Hepatic stellate cell (primary cell): ENCODE measurements around the gene RFC1.
"Not testable (repeated sequence)": the region's sequence is repeated elsewhere in the genome, so short reads cannot be mapped to it uniquely, and the experiment has no call there.

Experiments
- DNase-seq: peaks from one replicate; pipeline ENCODE4 v3.0.0; 2011; ENCODE audit warnings: low spot score

Gene RFC1

DNA sequence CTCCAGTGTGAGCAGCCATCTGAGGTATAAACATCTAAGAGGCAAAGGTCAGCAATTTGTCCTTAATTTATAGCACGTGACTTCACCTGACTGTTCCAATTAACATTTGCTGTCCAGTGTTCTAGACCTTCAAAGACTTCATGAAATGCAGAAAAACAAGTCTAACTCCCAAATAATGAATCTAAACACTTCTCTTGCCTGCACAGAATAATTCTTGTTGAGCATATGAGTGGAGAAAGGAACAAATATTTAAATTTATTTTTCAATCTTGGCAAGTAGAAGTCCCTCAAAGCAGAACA lies 12.0 kb downstream of the RFC1 start:
- no peak for DNase-seq

DNA sequence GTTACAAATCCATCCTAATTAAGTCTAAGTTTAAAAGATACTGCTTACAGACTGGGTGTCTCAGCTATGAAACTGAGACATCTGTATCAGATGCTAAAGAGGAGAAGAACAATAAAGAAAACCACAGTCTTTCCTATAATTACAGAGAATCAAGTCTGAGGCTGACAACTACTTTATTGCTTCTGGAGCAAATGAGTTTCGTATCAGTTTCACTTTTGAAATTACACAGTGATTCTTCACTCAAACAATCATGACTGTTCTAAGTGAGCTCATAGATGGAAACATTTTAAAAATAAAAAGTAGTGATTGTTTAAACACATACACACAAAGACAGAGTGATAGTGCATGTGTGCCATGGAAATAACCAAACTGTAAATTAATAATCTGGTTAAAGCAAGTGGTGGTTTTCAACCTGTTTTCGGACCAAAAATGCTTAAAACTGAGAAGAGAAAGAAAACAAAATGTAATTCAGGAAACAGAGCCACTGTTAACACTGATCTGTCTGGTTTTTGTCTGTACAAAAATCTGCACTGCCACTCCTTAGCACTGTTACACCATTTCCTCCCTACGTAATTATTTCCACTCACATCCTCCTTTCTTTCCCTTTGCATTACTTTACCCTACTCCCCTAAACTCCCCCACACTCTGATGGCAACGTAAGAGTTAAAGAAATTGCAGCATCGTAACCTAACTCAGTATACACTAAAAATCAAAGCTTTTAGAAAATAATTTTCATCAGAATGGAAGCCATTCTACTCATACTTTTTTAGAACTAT lies 12.5 kb downstream of the RFC1 start:
- peak; percentile 25 for DNase-seq

DNA sequence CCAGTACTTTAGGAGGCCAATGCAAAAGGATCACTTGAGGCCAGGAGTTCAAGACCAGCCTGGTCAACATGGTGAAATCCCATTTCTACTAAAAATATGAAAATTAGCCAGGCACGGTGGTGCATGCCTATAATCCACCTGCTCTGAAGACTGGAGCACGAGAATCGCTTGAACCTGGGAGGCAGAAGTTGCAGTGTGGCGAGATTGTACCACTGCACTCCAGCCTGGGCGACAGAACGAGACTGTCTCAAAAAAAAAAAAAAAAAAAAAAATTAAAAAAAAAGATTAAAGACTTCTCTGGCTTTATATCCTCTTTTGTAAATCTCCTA lies 13.0 kb downstream of the RFC1 start:
- not testable (repeated sequence) for DNase-seq

DNA sequence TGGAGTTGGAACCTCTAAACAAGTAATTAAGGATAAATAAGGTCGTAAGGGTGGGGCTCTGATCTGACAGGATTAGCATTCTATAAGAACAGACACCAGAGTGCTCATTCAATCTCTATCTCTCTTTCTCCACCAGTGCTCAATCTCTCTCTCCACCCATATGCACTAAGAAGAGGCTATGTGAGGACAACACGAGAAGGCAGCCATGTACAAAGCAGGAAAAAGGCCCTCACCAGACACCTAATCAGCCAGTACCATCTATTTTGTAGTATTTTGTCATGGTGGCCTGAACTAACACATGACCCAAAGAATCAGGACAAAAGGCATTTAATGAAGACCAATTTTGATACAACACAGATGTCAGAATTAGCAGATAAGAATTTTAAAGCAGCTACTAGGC lies 16.8 kb downstream of the RFC1 start:
- DNase-seq = no peak

DNA sequence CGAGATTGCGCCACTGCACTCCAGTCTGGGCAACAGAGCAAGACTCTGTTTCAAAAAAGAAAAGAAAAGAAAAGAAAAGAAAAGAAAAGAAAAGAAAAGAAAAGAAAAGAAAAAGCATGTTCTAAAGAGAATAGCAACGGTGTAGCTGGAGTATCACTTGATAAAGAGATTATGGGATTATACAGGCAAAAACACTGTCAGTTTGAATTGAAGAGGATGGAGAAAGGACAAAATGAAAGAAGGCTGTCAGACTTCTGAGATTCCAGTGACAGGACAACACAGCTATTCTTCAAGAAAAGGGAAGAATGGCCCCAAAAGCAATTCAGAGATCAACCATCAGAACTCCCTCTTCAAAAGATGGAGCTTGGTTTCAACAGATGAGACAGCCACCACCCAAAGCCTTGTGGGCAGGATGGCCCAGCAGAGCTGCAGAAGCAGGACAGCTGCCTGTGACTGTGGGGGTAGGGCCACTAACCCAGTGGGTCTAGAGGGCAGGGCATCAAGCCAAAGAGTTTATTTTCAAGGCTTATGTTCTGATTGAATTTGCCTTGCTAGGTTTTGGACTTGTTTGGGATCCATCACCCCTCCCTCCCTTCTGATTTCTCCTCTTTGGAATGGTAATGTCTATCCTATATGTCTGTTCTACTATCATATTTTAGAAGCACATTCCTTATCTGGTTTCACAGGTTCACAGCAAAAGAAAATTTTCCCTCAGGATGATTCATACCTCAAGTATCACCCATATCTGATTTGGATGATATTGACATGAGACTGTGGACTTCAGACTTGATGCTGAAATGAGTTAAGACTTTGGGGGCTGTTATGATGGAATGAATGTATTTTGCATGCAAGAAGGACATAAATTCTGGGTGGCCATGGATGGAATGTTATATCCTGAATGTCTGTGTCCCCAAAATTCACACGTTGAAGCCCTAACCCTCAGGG lies 17.5 kb downstream of the RFC1 start:
- DNase-seq = peak; percentile 4

DNA sequence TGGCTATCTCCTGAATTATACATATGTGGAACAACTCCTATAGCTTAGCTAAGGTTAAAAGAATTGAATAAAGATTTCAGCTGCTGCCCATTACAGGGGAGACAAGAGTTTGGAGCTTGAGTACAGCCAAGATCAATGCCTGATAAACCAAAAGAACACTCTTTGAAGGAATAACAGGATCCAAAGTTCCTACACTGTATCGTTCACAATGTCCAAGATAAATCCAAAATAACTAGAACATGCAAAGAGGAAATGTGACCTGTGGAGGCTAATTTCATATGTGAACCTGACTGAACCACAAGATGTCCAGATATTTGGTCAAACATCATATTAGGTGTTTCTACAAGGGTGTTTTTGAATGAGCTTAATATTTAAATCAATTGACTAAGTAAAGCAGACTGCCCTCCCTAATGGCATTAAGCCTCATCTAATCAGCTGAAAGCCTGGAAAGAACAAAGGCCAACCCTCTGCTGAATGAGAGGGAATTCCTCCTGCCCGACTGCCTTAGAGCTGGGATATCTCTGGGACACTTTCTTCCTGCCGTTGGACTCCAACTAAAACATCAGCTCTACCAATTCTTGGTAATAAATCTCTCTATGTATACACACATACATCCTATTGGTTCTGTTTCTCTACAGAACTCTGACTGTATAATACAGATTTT lies 19.2 kb downstream of the RFC1 start:
- DNase-seq = no peak

DNA sequence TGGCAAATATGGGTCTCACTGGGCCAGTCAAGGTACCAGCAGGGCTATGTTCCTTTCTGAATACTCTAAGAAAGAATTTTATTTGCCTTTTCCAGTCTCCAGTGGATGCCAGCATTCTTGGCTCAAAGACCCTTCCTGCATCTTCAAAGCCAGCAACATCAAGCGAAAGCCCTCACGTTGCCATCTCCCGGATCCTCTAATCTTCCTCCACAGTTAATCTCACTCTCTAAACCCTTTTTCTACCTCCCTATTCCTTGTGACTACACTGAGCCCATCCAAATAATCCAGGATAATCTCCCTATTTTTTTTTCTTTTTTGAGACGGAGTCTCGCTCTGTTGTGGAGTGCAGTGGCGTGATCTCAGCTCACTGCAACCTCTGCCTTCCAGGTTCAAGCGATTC lies 23.4 kb downstream of the RFC1 start:
- no peak for DNase-seq

DNA sequence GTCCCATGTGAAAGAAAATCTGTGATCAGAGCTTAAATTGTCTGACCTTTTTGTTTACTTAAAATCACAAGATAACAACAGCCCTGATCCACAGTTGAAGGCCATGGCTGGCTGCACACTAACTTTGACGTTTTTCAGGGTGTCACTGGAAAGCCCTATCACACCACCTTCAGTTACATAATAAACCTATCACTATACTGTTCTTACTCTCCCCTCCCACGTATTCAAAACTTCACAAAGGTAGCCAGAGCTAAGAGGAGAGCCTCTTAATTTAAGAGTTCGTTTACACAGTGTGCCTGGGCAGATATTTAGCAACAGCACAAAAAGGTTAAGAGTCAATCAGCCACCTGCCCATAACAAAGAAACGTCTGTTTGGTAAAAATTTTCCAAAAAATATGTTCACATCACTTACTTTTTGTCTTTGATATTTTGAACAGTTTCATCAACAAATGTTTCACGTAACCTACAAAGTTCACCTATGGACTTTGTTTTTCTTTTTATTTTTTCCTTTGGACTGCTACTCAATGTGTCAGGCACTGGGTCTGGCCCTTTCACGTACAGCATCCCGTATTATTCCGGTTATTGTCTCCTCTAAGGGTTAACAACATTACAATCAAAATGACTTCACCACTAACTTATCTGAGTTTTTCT lies 25.0 kb downstream of the RFC1 start:
- no peak for DNase-seq

DNA sequence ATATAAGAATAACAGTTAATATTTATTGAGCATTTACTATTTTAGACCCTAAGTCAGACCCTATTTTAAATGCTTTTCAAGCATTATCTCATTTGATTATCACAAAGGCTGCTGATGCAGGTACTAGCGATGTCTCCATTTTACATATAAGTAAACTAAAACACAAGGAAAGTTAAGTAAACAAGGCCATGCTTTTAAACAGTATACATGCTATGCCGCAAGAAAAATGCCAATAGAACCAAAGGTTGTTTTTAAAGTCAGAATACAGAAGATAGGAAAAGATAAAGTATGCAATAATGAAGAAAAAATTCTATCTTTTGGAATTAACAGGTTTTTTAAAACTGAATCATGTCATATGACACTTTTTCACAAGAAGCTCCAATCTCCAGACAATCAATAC lies 26.2 kb downstream of the RFC1 start:
- no peak for DNase-seq

DNA sequence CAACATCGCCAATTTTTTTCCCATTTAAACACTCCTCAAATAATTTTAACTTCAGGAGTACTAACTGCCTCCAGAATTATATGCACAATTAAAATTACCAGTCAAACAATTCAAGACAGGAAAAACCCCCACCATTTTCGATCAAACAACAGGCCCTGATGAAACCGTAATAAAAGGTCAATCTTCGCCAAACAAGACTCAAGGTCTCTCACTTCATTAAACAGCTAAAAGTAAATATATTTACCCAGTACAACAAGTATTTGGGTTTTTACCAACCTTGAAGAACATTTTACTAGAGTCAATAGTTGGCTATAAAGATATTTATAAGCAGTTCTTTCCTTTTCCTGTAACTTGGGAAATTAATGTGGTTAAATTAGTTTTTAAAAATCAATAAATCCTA lies 28.3 kb downstream of the RFC1 start:
- DNase-seq = no peak

DNA sequence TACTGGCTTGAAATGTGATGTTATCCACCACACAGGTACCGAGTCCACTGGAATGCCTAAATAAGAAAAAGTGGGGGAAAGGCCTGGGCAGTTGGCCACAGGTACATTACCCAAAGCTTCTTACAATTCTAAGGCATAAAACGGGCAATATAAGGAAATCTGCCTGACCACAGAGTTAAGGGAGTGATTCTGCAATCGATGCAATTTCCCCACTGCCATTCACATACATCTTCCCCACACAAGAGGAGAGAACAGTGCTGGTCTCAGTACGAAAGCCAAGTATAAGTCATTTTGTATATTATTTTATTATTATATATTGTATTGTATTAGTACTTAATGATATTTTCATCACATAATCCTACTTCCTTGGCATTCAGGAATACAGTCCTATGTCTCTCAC lies 30.6 kb downstream of the RFC1 start:
- no peak for DNase-seq

DNA sequence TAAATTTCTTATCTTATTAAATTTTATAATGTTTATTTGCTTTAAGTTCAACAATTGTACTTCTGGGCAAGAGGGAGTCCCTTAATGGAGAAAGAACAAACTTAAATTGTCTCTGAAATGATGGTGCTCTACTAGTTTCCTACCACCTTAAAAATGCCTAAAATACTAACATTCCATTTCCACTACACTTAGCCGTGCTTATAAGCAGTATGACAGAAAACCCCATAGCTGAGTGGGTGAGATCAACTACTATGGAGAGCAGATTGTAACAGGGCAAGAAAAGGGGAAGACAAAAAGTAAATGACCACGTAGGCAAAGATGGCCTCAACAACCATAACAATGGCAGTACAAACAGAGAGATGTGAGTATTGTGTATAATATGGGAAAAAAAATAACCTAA lies 35.0 kb downstream of the RFC1 start:
- no peak for DNase-seq

DNA sequence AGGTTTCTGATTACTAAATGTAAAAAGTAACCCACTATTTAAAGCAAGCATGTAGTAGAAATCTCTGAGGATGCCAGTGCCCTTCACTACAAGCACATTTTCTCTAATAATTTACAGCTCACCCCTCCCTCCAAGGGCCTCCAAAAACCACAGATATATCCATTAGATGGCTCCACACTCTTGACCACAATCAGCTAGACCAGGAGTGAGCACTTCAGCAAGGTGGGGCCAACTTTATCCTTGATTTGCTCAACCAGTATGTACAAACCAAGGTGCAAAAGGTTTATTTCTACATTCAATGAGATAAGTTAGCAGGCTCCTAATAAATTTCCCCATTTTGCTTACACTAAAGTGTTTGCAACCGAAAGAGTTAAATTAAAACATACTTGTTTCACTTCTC lies 35.8 kb downstream of the RFC1 start:
- no peak for DNase-seq

DNA sequence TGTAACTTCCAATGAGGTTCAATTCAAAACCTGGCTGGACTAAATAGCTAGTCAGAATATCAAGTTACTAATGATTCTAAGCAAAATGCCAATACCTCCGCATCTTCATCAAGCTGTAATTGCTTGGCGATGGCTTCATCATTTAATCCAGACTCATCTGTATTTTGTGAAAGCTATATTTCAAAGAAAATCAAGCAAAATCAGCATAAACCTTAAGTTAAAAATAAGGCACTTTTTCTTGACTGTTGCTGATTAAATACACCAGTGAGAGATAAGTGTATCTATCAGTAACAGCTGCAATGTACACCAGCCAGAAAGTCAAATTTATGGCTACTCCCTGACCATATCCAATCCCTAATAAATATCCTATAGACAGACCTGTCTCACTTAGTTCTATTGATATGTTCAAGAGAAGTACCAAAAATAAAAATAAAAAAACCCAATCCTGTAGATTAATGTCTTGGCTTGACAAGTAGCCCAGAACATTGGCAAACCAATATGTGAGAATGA lies 39.6 kb downstream of the RFC1 start:
- no peak for DNase-seq

DNA sequence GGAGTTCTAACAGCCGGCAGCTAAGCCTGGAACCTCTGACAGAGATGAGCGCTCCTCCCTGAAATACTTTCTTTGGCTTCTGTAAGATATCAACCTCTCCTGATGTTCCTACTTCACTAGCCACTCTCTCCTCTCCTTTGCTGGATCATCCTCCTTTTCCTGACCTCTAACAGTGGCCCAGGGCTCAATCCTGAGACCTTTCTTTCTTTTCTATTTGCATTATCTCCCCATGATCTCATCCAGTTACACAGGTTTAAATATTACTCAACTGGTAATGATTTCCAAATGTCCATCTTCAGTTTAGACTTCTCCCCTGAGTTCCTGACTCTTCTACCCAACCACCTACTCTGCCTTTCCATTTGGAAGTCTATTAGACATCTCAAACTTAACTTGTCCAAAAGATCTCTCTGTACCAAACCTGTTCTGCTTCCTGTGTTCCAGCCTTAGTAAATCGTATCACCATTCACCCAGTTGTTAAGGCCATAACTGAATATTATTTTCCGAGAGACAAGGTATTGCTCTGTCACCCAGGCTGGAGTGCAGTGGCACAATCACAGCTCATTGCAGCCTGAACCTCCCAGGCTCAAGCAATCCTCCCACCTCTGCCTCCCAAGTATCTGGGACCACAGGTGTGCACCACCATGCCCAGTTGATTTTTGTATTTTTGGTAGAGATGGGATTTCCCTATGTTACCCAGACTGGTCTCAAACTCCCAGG lies 41.1 kb downstream of the RFC1 start:
- DNase-seq = no peak

DNA sequence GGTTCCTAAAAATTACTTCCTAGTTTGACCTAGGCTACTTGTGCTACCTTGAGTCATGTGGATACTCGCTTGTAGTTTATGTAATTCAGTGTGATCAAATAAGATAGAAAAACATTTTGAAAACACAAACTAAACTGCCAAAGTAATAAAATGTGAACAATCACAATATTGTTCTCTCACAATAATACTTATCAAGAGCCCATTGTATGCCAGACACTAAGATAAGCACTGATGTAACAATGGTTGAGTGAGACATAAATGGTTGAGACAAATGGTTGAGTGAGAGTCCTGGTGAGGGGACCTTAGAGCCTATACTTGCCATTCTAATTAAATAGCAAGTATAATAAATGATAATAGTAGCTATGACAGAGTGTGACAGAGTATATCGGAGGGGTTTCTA lies 41.7 kb downstream of the RFC1 start:
- no peak for DNase-seq

DNA sequence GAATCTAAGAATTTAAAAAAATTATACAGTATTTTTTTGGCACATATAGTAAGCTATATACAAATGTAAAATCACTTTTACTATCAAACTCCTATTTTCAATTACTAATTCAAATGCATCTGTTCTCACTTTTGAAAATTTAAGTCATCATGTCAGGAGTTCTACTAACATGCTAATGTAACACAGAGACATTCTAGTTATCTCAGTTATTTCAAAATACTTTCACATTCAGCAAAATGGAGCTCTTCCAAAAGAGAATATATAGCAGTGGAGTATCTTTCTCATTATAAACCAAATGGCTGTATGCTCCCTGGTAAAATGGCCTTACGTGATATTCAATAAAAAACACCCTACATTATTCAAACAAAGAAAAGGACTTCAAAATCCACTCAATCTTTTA lies 42.3 kb downstream of the RFC1 start:
- no peak for DNase-seq

DNA sequence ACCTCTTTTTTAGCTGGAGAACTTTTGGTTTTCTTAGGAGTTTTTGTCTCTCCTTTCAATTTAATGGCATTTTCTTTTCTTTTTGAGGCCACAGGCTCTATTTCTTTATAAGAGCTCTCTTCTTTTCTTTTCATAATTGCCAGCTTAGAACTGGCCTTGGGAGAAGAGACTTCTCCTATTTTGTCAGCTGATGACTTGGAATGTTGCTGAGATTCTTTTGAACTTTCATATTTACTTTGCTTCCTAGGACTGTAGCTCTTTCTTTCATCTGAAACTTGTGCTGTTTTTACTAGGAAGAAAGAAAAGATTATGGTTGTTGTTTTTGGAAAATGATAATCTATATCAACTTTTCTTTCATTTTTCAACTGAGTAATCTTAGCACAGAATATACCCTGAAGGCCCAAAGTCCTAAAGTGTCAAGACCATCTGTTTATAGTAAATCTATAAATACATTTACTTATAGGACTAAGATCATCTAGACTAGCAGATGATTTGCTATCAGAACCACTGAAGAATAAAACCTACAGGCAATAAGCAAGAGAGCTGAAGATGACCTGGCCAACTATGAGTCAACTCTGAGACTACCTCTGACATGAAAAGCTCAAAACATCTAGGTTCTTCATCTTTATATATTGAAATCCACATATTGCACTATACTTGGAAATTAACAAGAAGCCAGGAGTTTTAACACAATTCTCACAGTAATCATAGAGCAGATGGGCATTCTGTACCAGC lies 45.6 kb downstream of the RFC1 start:
- peak; percentile 6 for DNase-seq

DNA sequence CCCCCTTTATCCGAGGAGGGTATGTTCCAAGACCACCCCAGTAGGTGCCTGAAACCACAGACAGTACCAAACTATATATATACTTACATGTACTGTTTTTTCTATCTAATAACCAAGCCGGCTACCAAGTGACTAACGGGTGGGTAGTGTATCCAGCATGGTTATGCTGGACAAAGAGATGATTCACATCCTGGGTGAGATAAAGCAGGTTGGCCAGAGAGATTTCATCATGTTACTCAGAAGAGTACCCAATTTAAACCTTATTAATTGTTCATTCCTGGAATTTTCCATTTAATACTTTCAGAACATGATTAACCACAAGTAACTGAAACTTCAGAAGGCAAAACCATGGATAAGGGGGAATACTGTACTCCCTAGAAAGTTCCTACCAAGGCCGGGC lies 46.5 kb downstream of the RFC1 start:
- DNase-seq = peak; percentile 67

DNA sequence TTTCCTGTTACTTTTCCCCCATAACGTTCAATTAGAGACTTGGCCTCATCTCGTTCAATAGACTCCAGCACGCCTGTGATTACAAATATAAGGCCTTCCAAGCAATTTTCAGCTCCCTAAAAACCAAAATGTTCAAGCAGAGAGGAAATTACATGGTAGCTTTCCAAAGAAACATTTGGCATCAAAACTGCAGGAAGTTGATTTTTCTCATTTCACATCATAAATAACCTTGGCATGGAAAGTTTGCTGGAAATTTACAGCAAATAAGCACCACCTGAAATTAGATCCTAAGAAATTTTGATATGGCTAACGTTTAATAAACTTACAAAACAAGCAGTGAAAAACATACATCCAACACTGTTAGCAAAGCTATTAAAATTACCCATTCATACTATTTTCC lies 53.3 kb downstream of the RFC1 start:
- DNase-seq = no peak

DNA sequence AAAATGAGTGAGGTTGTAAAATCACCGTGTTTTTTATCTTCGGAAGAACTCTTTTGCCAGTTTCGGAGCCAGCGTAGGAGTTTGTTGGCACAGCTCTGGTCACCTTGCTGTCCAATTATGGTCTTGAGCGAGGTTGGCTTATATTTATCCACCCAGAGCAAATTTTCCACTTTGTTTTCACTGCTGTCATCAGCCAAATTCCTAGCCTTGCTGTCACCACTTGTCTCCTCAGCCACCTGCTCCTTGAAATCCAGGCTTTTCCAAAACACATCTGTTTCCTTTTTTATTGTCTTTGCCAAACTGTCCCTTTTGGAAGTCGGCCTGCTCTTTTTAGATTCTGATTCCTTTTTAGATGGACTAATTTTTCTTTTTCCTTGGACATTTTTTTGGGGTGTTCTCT lies 57.6 kb downstream of the RFC1 start:
- DNase-seq = no peak
